DLD1 (cell line): ENCODE data around the gene CCDC15.
"Not testable (repeated sequence)": the region's sequence is repeated elsewhere in the genome, so short reads cannot be mapped to it uniquely, and the experiment has no call there.

Source experiments
- in situ Hi-C: cut with HindIII; loops from 2 replicates; pipeline ENCODE4 v1.10.0; 2017; ENCODE audit warnings: low sequenced_read_pairs

Gene CCDC15

GRCh38 chr11:124988063-124988462, 34.1 kb downstream of the CCDC15 start:
- in situ Hi-C loops: no loop called here

GRCh38 chr11:125001079-125001778, 47.2 kb downstream of the CCDC15 start:
- in situ Hi-C loops: no loop called here

- in situ Hi-C loops: no loop called here
Observed at GRCh38 chr11:125001849-125002248, 47.8 kb downstream of the CCDC15 start.

GRCh38 chr11:125005491-125005890, 51.5 kb downstream of the CCDC15 start:
- in situ Hi-C loops: no loop called here

- in situ Hi-C loops: no loop called here
Observed at GRCh38 chr11:125016413-125016812, 62.4 kb downstream of the CCDC15 start.

GRCh38 chr11:125020342-125020741, 66.3 kb downstream of the CCDC15 start:
- in situ Hi-C loops: no loop called here

GRCh38 chr11:125022551-125022950, 68.5 kb downstream of the CCDC15 start:
- in situ Hi-C loops: no loop called here

GRCh38 chr11:125025968-125026367, 72.0 kb downstream of the CCDC15 start:
- in situ Hi-C loops: no loop called here

- in situ Hi-C loops: not testable (repeated sequence)
Observed at GRCh38 chr11:125029431-125029830, 75.4 kb downstream of the CCDC15 start.

- in situ Hi-C loops: no loop called here
Observed at GRCh38 chr11:125036933-125037332, 82.9 kb downstream of the CCDC15 start.

- in situ Hi-C loops: no loop called here
Observed at GRCh38 chr11:125049164-125049792, 95.3 kb downstream of the CCDC15 start.

GRCh38 chr11:125052047-125052446, 98.0 kb downstream of the CCDC15 start:
- in situ Hi-C loops: no loop called here

- in situ Hi-C loops: no loop called here
Observed at GRCh38 chr11:125053167-125053566, 99.2 kb downstream of the CCDC15 start.

GRCh38 chr11:125055107-125055715, 101.2 kb downstream of the CCDC15 start:
- in situ Hi-C loops: no loop called here

- in situ Hi-C loops: not testable (repeated sequence)
Observed at GRCh38 chr11:125056111-125056510, 102.1 kb downstream of the CCDC15 start.

- in situ Hi-C loops: no loop called here
Observed at GRCh38 chr11:125056931-125057692, 103.1 kb downstream of the CCDC15 start.

- in situ Hi-C loops: no loop called here
Observed at GRCh38 chr11:125057693-125058016, 103.7 kb downstream of the CCDC15 start.

- in situ Hi-C loops: no loop called here
Observed at GRCh38 chr11:125061281-125061680, 107.3 kb downstream of the CCDC15 start.

- in situ Hi-C loops: no loop called here
Observed at GRCh38 chr11:125062218-125062930, 108.4 kb downstream of the CCDC15 start.

- in situ Hi-C loops: no loop called here
Observed at GRCh38 chr11:125062931-125063428, 109.0 kb downstream of the CCDC15 start, which contains the start of gene SLC37A2. Gene SLC37A2 (plus strand): TSS chr11:125063305. CDS start chr11:125063368, 63 bp downstream.
